CD4-positive, CD25-positive, alpha-beta regulatory T cell (primary cell): Measurements from ENCODE around the gene IL10RA. TPM values are rescaled to one million over a fixed set of nuclear protein-coding genes. Genes with fewer than 3 reads are reported as not detected.

Source experiments
- ATAC-seq, 2 donors: fragments of 150-1000 bp; cut with Tn5 transposase; one replicate each; pipeline ENCODE4 v1.10.0; 2021; ENCODE audit warnings: low read depth in 2 of 2, moderate number of reproducible peaks in 2 of 2, moderate library complexity in 1 of 2
- DNase-seq, 3 donors: peaks; one replicate each; pipeline versions ENCODE4 v3.0.0 to v3.0.0-alpha.2; 2012 to 2022; ENCODE audit warnings: mixed read lengths in 1 of 3
- H3K27ac ChIP-seq: one replicate; pipeline ENCODE4 v1.7.0; 2013; ENCODE audit warnings: mild to moderate bottlenecking, low read length; ENCODE audit not compliant: insufficient read depth, poor library complexity, severe bottlenecking
- H3K27me3 ChIP-seq: one replicate; pipeline ENCODE4 v1.7.0; 2013; ENCODE audit warnings: low read length; ENCODE audit not compliant: control insufficient read depth, insufficient read depth
- H3K36me3 ChIP-seq: one replicate; pipeline ENCODE4 v1.7.0; 2013; ENCODE audit warnings: mild to moderate bottlenecking, low read length, moderate library complexity; ENCODE audit not compliant: control insufficient read depth, insufficient read depth
- H3K4me1 ChIP-seq: 2 replicates; pipeline ENCODE4 v1.7.0; 2013; ENCODE audit warnings: mild to moderate bottlenecking, low read length; ENCODE audit not compliant: insufficient read depth, control insufficient read depth, poor library complexity, severe bottlenecking
- H3K4me3 ChIP-seq: one replicate; pipeline ENCODE4 v1.7.0; 2013; ENCODE audit warnings: low read depth, mild to moderate bottlenecking, low read length, moderate library complexity
- H3K9me3 ChIP-seq, 2 experiments: 1 replicate in 1 of 2; 2 replicates in 1 of 2; pipeline ENCODE4 v1.7.0; 2013; ENCODE audit warnings: low read length in 2 of 2, mild to moderate bottlenecking in 1 of 2, moderate library complexity in 1 of 2; ENCODE audit not compliant: control insufficient read depth in 2 of 2
- H3K27ac Mint-ChIP-seq, 3 donors: one replicate each; pipeline ENCODE4 v1.8.0; 2020 to 2022; ENCODE audit warnings: mild to moderate bottlenecking in 3 of 3, mixed read lengths in 3 of 3, moderate library complexity in 2 of 3
- H3K27me3 Mint-ChIP-seq: one replicate; pipeline ENCODE4 v1.8.0; 2022; ENCODE audit warnings: mild to moderate bottlenecking, mixed read lengths
- H3K36me3 Mint-ChIP-seq: one replicate; pipeline ENCODE4 v1.8.0; 2020; ENCODE audit warnings: mixed read lengths
- H3K4me1 Mint-ChIP-seq, 4 donors: one replicate each; pipeline ENCODE4 v1.8.0; 2020 to 2022; ENCODE audit warnings: mixed read lengths in 4 of 4, mild to moderate bottlenecking in 1 of 4
- H3K4me3 Mint-ChIP-seq, 4 donors: one replicate each; pipeline ENCODE4 v1.8.0; 2020 to 2022; ENCODE audit warnings: mild to moderate bottlenecking in 4 of 4, mixed read lengths in 4 of 4, moderate library complexity in 3 of 4
- H3K9me3 Mint-ChIP-seq, 7 donors: one replicate each; pipeline ENCODE4 v1.8.0; 2020 to 2022; ENCODE audit warnings: mixed read lengths in 7 of 7, mild to moderate bottlenecking in 3 of 7, moderate library complexity in 2 of 7
- polyA plus RNA-seq, 4 donors: library from polyadenylated mRNA; unstranded; fragments of 300-500 nt; fragmentation: Illumina TruSeq; gene quantifications; one replicate each; pipeline ENCODE4 v1.2.3, GENCODE V29; 2021
- total RNA-seq: library from RNA; stranded (reverse); gene quantifications from one replicate; pipeline ENCODE4 v1.2.3, GENCODE V29; 2022

Gene IL10RA
- total and polyA plus RNA-seq, 5 donors from 2014 or later: 572 to 666 (median 654) TPM

DNA sequence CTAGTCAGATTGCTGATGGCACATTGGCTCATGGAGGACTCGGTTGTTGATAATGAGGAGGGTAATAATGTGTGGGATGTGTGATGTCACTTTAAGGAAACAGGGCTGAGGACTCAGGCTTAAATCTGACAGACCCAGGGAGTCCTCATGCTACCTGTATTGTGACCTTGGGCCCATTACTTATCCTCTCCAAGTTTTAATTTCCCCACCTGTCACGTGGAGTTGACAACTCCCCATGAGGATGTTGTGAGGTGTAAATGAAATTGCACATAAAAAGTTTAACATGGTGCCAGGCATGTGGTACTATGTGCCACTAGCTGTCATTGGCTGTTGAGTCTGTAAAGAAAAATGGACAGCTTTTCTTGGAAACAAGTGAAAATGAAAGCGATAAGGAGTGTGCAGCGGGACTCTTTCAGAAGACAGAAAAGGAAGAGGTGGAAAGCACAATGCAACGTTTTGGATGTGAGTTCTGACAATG lies 15.3 kb downstream of the IL10RA start:
- H3K36me3 ChIP-seq: peaks cover 42% of the 10 kb centered on the region
- no peaks in the 10 kb centered on the region for H3K27me3 ChIP-seq
- peak in 2 of 3 donors; percentile 49 to 94 for DNase-seq
- peaks cover 0 to 5% of the 10 kb centered on the region in 2 experiments for H3K9me3 ChIP-seq
- ATAC-seq: peak; percentile 47 to 48
- Mint-ChIP-seq H3K27ac (peak overlapping the region; percentile 93 to 100 (median 93)), H3K27me3 (no peaks in the 10 kb centered on the region), H3K4me1 (peaks cover 40 to 99% (median 86%) of the 10 kb centered on the region in 4 donors), H3K9me3 (peaks cover 0 to 7% (median 2%) of the 10 kb centered on the region in 7 donors), H3K36me3 (peaks cover 44% of the 10 kb centered on the region), H3K4me3 (peak overlapping the region; percentile 74 to 90 (median 82))
- peaks cover 97% of the 10 kb centered on the region for H3K4me1 ChIP-seq
- H3K27ac ChIP-seq: peak overlapping the region; percentile 83
- H3K4me3 ChIP-seq: peak overlapping the region; percentile 65

DNA sequence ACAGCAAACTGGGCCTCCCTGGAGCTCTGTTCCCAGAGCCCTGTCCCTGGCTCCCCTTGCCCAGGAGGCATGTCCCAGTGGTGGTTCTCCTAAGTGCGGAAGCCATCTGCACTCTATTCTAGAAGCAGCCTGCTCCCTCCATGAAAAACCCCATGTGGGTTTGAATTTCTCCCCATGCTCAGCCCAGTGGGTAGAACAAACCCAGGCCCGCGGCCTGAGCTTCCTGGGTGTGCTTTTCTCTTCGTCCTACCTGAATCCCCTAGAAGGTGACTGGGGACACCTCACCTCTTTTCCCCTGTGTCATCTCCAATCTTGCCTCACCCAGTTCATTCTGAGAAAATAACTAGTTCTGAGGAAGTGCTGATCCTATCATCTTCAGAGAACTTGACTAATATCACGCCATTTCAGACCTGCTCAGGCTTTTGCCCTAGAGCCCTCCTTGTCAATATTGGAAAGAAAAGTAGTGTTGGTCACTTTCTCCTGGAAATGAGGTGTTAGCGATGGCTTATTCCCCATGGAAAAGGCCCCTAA lies 15.9 kb downstream of the IL10RA start:
- DNase-seq: peak in 1 of 3 donors; percentile 95
- peak overlapping the region; percentile 83 for H3K27ac ChIP-seq
- H3K27me3 ChIP-seq: no peaks in the 10 kb centered on the region
- Mint-ChIP-seq H3K27me3 (no peaks in the 10 kb centered on the region), H3K36me3 (peaks cover 39% of the 10 kb centered on the region), H3K4me3 (peak overlapping the region; percentile 74 to 90 (median 82)), H3K9me3 (peaks cover 0 to 7% (median 2%) of the 10 kb centered on the region in 7 donors), H3K4me1 (peaks cover 36 to 99% (median 87%) of the 10 kb centered on the region in 4 donors), H3K27ac (peak overlapping the region; percentile 93 to 100 (median 93))
- H3K4me1 ChIP-seq: peaks cover 97% of the 10 kb centered on the region
- H3K9me3 ChIP-seq: peaks cover 0 to 5% of the 10 kb centered on the region in 2 experiments
- peak; percentile 43 to 48 for ATAC-seq
- peaks cover 36% of the 10 kb centered on the region for H3K36me3 ChIP-seq
- H3K4me3 ChIP-seq: peak overlapping the region; percentile 65

DNA sequence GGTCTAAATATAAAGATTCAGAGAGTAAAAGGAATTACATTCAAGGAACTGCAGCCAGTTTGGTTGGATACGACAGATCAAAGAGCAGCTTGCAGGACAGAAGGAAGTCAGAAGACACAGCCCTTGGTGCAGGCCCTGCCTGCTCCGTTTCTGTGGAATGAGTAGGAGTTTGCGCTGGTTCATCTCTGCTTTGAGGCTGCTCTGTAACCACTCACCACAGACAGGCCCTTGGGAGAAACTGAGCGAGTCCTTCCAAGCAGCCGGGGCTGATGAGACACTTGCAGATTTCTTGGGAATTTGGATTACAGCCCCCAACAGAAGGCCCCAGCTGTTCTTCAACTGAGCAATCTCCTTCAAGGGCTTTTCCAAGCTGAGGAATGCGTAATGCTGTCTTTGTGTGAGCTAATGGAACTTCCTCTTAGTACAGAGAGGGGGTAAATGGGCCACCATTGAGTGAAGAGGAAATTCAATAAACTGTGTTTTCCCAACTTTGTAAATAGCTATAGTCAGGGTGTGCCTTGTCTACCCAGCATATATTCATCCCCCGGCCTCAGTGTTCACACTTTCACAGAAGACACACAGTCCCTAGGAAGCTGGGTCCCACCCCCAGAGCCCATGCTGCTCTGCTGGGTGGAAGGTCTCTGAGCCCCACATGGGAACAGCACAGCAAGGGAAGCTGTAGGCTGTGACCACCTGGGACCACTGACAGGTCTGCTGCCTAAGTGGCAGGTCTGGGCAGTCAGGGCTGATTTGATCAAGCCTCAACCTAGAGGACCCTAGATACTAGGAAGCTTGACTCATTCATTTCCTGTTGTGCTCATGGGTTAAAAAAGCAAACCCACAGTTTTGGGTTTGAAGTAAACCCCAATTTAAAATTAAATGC lies 16.6 kb downstream of the IL10RA start:
- H3K4me3 Mint-ChIP-seq: peak overlapping the region; percentile 74 to 90 (median 82)
- peaks cover 97% of the 10 kb centered on the region for H3K4me1 ChIP-seq
- H3K9me3 Mint-ChIP-seq: peaks cover 0 to 7% (median 2%) of the 10 kb centered on the region in 7 donors
- peak; percentile 41 to 42 for ATAC-seq
- peaks cover 32% of the 10 kb centered on the region for H3K36me3 Mint-ChIP-seq
- peaks cover 29% of the 10 kb centered on the region for H3K36me3 ChIP-seq
- peak overlapping the region; percentile 93 to 100 (median 93) for H3K27ac Mint-ChIP-seq
- H3K27ac ChIP-seq: peak overlapping the region; percentile 83
- peaks cover 31 to 99% (median 84%) of the 10 kb centered on the region in 4 donors for H3K4me1 Mint-ChIP-seq
- no peaks in the 10 kb centered on the region for H3K27me3 Mint-ChIP-seq
- H3K9me3 ChIP-seq: peaks cover 0 to 5% of the 10 kb centered on the region in 2 experiments
- peak overlapping the region; percentile 65 for H3K4me3 ChIP-seq
- H3K27me3 ChIP-seq: no peaks in the 10 kb centered on the region
- peak; percentile 24 to 91 (median 56) for DNase-seq

DNA sequence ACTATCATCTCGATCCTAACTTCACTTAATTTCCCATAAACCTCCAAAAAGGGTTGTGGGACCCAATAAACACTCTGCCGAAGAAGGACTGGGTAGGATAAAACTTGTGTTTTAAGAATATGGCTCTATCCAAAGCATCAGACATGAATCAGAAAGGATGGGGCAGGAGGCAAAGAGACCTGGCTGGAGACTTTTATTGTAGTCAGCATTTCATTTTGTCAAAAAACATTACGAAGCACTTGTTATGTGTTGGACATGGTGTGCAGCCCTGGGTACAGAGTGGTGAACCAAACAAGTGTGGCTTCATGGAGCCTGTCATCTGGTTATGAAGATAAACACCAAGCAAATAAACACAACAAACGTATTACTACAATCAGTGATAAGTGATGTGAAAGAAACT lies 17.3 kb downstream of the IL10RA start:
- Mint-ChIP-seq H3K4me1 (peaks cover 30 to 99% (median 82%) of the 10 kb centered on the region in 4 donors), H3K4me3 (peak overlapping the region; percentile 74 to 90 (median 82)), H3K9me3 (peaks cover 0 to 7% (median 2%) of the 10 kb centered on the region in 7 donors), H3K36me3 (peaks cover 25% of the 10 kb centered on the region), H3K27me3 (no peaks in the 10 kb centered on the region), H3K27ac (peak overlapping the region; percentile 93 to 100 (median 93))
- Histone ChIP-seq H3K9me3 (peaks cover 0 to 5% of the 10 kb centered on the region in 2 experiments), H3K4me3 (peak overlapping the region; percentile 65), H3K4me1 (peaks cover 100% of the 10 kb centered on the region), H3K36me3 (peaks cover 23% of the 10 kb centered on the region), H3K27ac (peak overlapping the region; percentile 83), H3K27me3 (no peaks in the 10 kb centered on the region)
- DNase-seq: no peak
- no peak for ATAC-seq

DNA sequence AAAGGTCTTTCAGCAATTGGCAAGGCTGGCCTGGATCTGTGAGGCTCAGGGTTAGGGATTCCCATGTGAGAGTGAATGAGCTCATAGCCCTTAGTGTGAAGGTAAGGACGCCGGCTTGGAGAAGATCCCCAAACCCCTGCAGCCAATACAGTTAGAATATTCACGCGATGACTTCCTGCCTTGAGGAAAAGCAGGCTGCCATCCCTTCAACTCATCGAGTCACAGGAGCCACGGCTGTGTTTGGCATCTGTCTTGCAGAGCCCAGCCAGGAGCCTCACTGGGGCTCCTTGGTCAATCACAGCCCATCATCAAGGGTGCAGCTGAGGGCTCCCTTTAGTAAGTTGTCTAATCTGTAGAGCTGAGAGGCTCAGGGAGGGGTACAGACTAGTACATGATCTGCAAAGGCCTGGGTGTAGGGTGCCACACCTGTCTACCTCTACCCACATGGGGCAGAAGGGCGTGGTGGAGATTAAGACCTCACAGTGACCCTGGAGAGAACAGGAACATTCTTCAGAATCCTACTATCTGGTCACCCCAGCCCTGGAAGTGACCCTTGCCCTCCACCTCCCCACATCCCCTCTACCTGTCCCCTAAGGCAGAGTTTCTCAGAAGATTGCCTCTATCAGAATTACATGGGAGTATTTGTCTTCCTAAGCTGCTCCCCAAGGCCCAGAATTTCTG lies 18.5 kb downstream of the IL10RA start:
- Mint-ChIP-seq H3K4me1 (peaks cover 37 to 100% (median 87%) of the 10 kb centered on the region in 4 donors), H3K27ac (peak overlapping the region; percentile 93 to 100 (median 93))
- ATAC-seq: no peak

DNA sequence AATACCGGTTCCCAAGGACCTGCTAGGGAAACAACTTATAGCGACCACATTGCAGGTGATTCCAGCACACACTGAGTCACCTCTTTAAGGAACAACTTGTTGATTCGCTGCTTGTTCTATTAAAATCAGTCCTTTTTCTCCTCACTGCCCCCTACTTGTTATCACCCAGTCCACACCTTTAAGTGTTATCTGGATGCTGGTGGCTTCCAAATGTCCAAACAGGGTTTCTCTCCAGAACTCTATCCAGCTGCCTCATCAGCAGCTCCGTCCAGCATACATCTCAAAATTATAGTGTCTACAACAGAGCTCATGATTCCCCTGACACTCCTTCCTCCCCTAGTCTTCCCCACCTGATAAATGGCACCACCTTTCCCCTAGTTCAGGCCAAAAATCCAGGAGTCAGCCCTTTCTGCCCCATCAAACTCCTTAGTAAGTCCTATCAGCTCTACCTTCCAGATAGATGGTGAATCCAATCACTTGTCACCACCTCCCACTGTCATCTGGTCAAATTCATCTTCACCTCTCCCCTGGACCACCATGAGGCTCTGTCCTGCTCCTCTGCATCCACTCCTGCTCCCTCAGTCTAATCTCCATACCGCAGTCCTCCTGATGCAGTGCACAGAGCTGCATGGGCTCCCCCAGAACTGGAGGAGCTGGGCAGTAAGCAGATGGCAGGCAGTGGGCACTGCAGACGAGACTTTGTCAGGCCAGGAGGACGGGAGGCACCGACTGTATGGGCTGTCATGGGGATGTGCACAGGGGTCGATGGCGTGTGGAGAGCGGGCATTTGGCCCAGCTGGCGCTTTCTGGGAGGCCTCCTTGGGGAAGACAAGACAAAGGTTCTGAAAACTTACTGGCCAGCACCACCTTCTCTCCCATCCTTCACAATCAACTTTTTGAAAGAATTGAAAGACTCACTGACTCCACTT lies 19.3 kb downstream of the IL10RA start:
- no peak overlapping the region for H3K4me3 ChIP-seq
- H3K36me3 Mint-ChIP-seq: peaks cover 14% of the 10 kb centered on the region
- H3K4me3 Mint-ChIP-seq: peak overlapping the region; percentile 10 to 82 (median 72)
- peaks cover 0 to 7% (median 2%) of the 10 kb centered on the region in 7 donors for H3K9me3 Mint-ChIP-seq
- H3K27me3 ChIP-seq: no peaks in the 10 kb centered on the region
- peaks cover 4% of the 10 kb centered on the region for H3K36me3 ChIP-seq
- peaks cover 100% of the 10 kb centered on the region for H3K4me1 ChIP-seq
- H3K9me3 ChIP-seq: peaks cover 0 to 5% of the 10 kb centered on the region in 2 experiments
- peaks cover 37 to 100% (median 86%) of the 10 kb centered on the region in 4 donors for H3K4me1 Mint-ChIP-seq
- no peak for ATAC-seq
- H3K27ac ChIP-seq: peak overlapping the region; percentile 83
- peak overlapping the region; percentile 93 to 100 (median 93) for H3K27ac Mint-ChIP-seq
- no peaks in the 10 kb centered on the region for H3K27me3 Mint-ChIP-seq
- no peak for DNase-seq

More for the DNA sequence above, 18.5 kb downstream of the IL10RA start:
- Histone ChIP-seq H3K4me3 (peak overlapping the region; percentile 53), H3K36me3 (peaks cover 11% of the 10 kb centered on the region), H3K9me3 (peaks cover 0 to 5% of the 10 kb centered on the region in 2 experiments), H3K27me3 (no peaks in the 10 kb centered on the region), H3K4me1 (peaks cover 100% of the 10 kb centered on the region), H3K27ac (peak overlapping the region; percentile 83)
- Mint-ChIP-seq H3K27me3 (no peaks in the 10 kb centered on the region), H3K36me3 (peaks cover 22% of the 10 kb centered on the region), H3K4me3 (peak overlapping the region; percentile 74 to 85 (median 82)), H3K9me3 (peaks cover 0 to 7% (median 2%) of the 10 kb centered on the region in 7 donors)
- DNase-seq: peak in 1 of 3 donors; percentile 71
